ENCODE data around the gene TMEM181. TPM values are rescaled to one million over a fixed set of nuclear protein-coding genes. Genes with fewer than 3 reads are reported as not detected.
"Not testable (repeated sequence)": the region's sequence is repeated elsewhere in the genome, so short reads cannot be mapped to it uniquely, and the experiment has no call there.

Gene TMEM181
- total RNA-seq, 1 donor from 2014 or later: 17.0 TPM

GRCh38 chr6:158649289-158650143, 89.6 kb downstream of the TMEM181 start, which contains the start of gene SYTL3:
Gene SYTL3 (plus strand): TSS chr6:158650054. CDS start chr6:158663269, 13,215 bp downstream.
- H3K4me1 Mint-ChIP-seq (ENCODE audit: low read depth): peaks cover 74% of the 10 kb centered on the region
- peak; percentile 82 for DNase-seq (ENCODE audit: low spot score)
- H3K36me3 Mint-ChIP-seq (ENCODE audit: low read depth): peaks cover 30% of the 10 kb centered on the region
- intact Hi-C loops (cut with micrococcal nuclease): loop anchor here (1.0 to 10.0 kb wide), 14 partner anchors 38 to 1792 kb away; partner anchors contain the start of genes GTF2H5, SERAC1 and TMEM181
- H3K27me3 Mint-ChIP-seq (ENCODE audit: insufficient read depth): no peaks in the 10 kb centered on the region
- H3K4me3 Mint-ChIP-seq: peak within 1 kb of the TSS; percentile 87
- peak within 1 kb of the TSS; percentile 93 for H3K27ac Mint-ChIP-seq
- H3K9me3 Mint-ChIP-seq: no peaks in the 10 kb centered on the region

- not testable (repeated sequence) for H3K9me3 Mint-ChIP-seq; H3K27me3 Mint-ChIP-seq (ENCODE audit: insufficient read depth); DNase-seq (ENCODE audit: low spot score)
- Mint-ChIP-seq H3K36me3 (ENCODE audit: low read depth) (peaks cover 54% of the 10 kb centered on the region), H3K4me1 (ENCODE audit: low read depth) (peaks cover 67% of the 10 kb centered on the region), H3K27ac (peak overlapping the region; percentile 97), H3K4me3 (peak overlapping the region; percentile 87)
- intact Hi-C loops (cut with micrococcal nuclease): loop anchor here (2.0 to 5.0 kb wide), 4 partner anchors 69 to 1325 kb away; no protein-coding TSS in a partner anchor
These were observed 92.3 kb downstream of the TMEM181 start for GRCh38 chr6:158651981-158652737.

DNA sequence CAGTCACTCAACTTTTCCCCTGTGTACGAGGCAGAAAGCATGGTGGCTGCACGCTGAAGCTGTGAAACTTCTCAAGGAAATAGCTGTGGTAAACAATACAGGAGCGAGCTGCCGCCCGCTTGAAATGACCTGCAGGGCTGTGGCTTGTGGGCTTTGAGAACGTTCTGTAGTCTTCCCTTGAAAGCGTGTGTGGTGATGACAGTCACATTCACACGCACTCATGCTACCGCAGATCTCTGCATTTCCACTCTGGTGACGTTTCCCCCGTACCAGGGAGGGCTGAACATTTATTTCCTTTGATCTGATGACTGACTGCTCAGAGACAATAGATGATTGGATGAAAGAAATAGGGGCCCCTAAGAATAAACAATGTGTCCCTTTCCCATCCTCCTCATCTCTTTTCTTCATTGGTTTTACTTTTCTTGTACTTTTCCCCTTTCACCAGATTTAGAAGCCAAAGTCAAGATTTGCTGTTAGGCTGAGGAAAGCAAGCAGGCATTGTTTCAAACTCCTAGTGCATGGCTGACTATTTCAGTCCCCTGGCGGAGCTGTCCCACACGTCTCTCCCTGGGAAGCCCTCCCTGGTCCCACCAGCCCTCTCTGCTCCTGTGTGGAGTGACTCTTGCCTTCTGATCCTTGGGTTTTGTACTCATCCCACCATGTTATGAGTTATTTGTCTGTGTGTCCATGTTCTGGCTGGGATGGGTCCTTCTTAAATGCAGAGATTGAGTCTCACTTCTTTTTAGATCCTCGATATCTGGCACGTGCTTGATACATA, 93.9 kb downstream of the TMEM181 start:
- Mint-ChIP-seq H3K27me3 (ENCODE audit: insufficient read depth) (no peaks in the 10 kb centered on the region), H3K36me3 (ENCODE audit: low read depth) (peaks cover 54% of the 10 kb centered on the region), H3K4me3 (peak overlapping the region; percentile 86), H3K27ac (peak overlapping the region; percentile 97), H3K4me1 (ENCODE audit: low read depth) (peaks cover 61% of the 10 kb centered on the region), H3K9me3 (no peaks in the 10 kb centered on the region)
- DNase-seq (ENCODE audit: low spot score): peak; percentile 91
- intact Hi-C loops (cut with micrococcal nuclease): loop anchor here (1.0 to 5.0 kb wide), 10 partner anchors 8 to 1324 kb away; partner anchors contain the start of gene TAGAP

GRCh38 chr6:158654498-158654897, 94.6 kb downstream of the TMEM181 start:
- peak overlapping the region; percentile 86 for H3K4me3 Mint-ChIP-seq
- H3K4me1 Mint-ChIP-seq (ENCODE audit: low read depth): peaks cover 61% of the 10 kb centered on the region
- no peak for DNase-seq (ENCODE audit: low spot score)
- H3K36me3 Mint-ChIP-seq (ENCODE audit: low read depth): peaks cover 60% of the 10 kb centered on the region
- H3K9me3 Mint-ChIP-seq: no peaks in the 10 kb centered on the region
- intact Hi-C loops (cut with micrococcal nuclease): loop anchor here (5.0 kb wide), 2 partner anchors 143 to 1323 kb away; no protein-coding TSS in a partner anchor
- H3K27me3 Mint-ChIP-seq (ENCODE audit: insufficient read depth): no peaks in the 10 kb centered on the region
- peak overlapping the region; percentile 97 for H3K27ac Mint-ChIP-seq

DNA sequence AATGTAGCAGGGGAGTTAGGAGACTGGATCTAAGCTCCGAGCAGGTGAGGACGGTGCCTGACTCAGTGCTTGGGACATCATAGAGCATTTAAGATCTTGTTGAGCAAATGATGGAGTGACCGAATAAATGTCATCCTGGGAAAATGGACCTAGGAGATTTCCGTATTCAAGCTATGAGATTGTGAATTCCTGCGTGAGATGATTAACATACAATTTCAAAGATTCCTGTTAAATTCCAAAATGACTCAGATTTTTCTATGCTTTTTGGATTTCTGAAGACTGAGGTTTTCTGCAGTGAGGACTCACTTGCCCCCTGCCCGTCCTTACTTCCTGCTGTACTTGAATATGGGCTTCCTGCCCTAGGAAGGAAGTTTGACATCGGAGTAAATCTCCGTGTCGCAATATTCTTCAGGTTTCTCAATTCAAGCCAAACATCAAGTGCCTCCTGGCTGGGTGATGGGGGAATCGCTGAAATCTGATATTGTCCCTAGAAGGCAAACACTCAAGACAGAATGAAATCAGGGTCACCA, 95.1 kb downstream of the TMEM181 start:
- H3K27ac Mint-ChIP-seq: peak overlapping the region; percentile 97
- DNase-seq (ENCODE audit: low spot score): no peak
- H3K9me3 Mint-ChIP-seq: no peaks in the 10 kb centered on the region
- H3K27me3 Mint-ChIP-seq (ENCODE audit: insufficient read depth): no peaks in the 10 kb centered on the region
- peak overlapping the region; percentile 86 for H3K4me3 Mint-ChIP-seq
- intact Hi-C loops (cut with micrococcal nuclease): loop anchor here (5.0 kb wide), 2 partner anchors 142 to 1322 kb away; no protein-coding TSS in a partner anchor
- peaks cover 63% of the 10 kb centered on the region for H3K4me1 Mint-ChIP-seq (ENCODE audit: low read depth)
- peaks cover 62% of the 10 kb centered on the region for H3K36me3 Mint-ChIP-seq (ENCODE audit: low read depth)

- Mint-ChIP-seq H3K27me3 (ENCODE audit: insufficient read depth) (no peaks in the 10 kb centered on the region), H3K9me3 (no peaks in the 10 kb centered on the region), H3K4me1 (ENCODE audit: low read depth) (peaks cover 69% of the 10 kb centered on the region), H3K36me3 (ENCODE audit: low read depth) (peaks cover 68% of the 10 kb centered on the region), H3K27ac (peak overlapping the region; percentile 97), H3K4me3 (peak overlapping the region; percentile 86)
- intact Hi-C loops (cut with micrococcal nuclease): no loop called here
- no peak for DNase-seq (ENCODE audit: low spot score)
These were observed 95.9 kb downstream of the TMEM181 start for GRCh38 chr6:158655569-158656450.

DNA sequence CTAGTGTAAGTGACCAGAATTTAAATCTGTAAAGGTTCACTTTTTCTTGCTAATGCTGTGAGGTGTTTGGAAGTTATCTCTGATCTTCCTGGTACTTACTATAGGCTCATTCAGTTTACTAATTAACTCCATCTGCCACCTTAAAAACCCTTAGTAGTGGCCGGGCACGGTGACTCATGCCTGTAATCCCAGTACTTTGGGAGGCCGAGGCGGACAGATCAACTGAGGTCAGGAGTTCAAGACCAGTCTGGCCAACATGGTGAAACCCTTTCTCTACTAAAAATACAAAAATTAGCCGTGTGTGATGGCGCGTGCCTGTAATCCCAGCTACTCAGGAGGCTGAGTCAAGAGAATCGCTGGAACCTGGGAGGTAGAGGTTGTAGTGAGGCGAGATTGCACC, 97.1 kb downstream of the TMEM181 start:
- H3K36me3 Mint-ChIP-seq (ENCODE audit: low read depth): peaks cover 68% of the 10 kb centered on the region
- H3K4me3 Mint-ChIP-seq: peak overlapping the region; percentile 42
- H3K4me1 Mint-ChIP-seq (ENCODE audit: low read depth): peaks cover 69% of the 10 kb centered on the region
- DNase-seq (ENCODE audit: low spot score); H3K27me3 Mint-ChIP-seq (ENCODE audit: insufficient read depth); H3K27ac Mint-ChIP-seq; intact Hi-C loops (cut with micrococcal nuclease); H3K9me3 Mint-ChIP-seq: not testable (repeated sequence)

GRCh38 chr6:158660333-158660754, 100.5 kb downstream of the TMEM181 start:
- peaks cover 60% of the 10 kb centered on the region for H3K36me3 Mint-ChIP-seq (ENCODE audit: low read depth)
- no peak overlapping the region for H3K27ac Mint-ChIP-seq
- no peak overlapping the region for H3K4me3 Mint-ChIP-seq
- no peaks in the 10 kb centered on the region for H3K9me3 Mint-ChIP-seq
- DNase-seq (ENCODE audit: low spot score): no peak
- peaks cover 46% of the 10 kb centered on the region for H3K4me1 Mint-ChIP-seq (ENCODE audit: low read depth)
- intact Hi-C loops (cut with micrococcal nuclease): loop anchor here (1.0 kb wide), 1 partner anchor 31 kb away; no protein-coding TSS in a partner anchor
- no peaks in the 10 kb centered on the region for H3K27me3 Mint-ChIP-seq (ENCODE audit: insufficient read depth)

DNA sequence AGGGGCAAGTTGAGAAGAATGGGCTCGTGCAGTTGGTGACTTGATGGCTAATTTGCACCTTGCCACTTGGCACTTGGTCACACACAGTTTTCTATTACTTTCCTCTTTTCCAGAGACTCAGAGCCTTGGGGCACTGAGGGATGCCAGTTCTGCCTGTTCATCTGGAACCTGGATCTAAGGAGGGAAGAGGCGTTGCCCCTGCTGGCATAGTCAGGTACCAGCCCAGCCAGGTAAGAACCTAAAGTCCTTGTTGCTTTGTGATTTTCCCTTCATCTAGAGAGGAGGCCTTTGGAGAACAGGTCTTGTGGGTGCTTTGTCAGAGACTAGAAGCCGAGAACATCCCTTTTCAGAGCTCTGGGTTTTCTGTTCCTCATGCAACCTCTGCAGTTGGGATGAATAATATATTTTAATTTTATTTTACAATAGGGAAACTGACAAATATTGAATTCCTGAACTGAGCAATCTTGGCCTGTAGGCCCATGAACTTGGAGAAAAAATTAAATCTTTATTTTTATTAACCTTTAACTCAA, 101.3 kb downstream of the TMEM181 start:
- no peak overlapping the region for H3K27ac Mint-ChIP-seq
- no peak for DNase-seq (ENCODE audit: low spot score)
- no peak overlapping the region for H3K4me3 Mint-ChIP-seq
- no peaks in the 10 kb centered on the region for H3K27me3 Mint-ChIP-seq (ENCODE audit: insufficient read depth)
- no peaks in the 10 kb centered on the region for H3K9me3 Mint-ChIP-seq
- H3K36me3 Mint-ChIP-seq (ENCODE audit: low read depth): peaks cover 58% of the 10 kb centered on the region
- intact Hi-C loops (cut with micrococcal nuclease): no loop called here
- H3K4me1 Mint-ChIP-seq (ENCODE audit: low read depth): peaks cover 42% of the 10 kb centered on the region

- H3K27ac Mint-ChIP-seq: no peak overlapping the region
- intact Hi-C loops (cut with micrococcal nuclease): no loop called here
- H3K36me3 Mint-ChIP-seq (ENCODE audit: low read depth): peaks cover 63% of the 10 kb centered on the region
- peaks cover 32% of the 10 kb centered on the region for H3K4me1 Mint-ChIP-seq (ENCODE audit: low read depth)
- DNase-seq (ENCODE audit: low spot score): no peak
- no peak overlapping the region for H3K4me3 Mint-ChIP-seq
- no peaks in the 10 kb centered on the region for H3K27me3 Mint-ChIP-seq (ENCODE audit: insufficient read depth)
- H3K9me3 Mint-ChIP-seq: no peaks in the 10 kb centered on the region
These were observed 102.7 kb downstream of the TMEM181 start for GRCh38 chr6:158662607-158662953.

DNA sequence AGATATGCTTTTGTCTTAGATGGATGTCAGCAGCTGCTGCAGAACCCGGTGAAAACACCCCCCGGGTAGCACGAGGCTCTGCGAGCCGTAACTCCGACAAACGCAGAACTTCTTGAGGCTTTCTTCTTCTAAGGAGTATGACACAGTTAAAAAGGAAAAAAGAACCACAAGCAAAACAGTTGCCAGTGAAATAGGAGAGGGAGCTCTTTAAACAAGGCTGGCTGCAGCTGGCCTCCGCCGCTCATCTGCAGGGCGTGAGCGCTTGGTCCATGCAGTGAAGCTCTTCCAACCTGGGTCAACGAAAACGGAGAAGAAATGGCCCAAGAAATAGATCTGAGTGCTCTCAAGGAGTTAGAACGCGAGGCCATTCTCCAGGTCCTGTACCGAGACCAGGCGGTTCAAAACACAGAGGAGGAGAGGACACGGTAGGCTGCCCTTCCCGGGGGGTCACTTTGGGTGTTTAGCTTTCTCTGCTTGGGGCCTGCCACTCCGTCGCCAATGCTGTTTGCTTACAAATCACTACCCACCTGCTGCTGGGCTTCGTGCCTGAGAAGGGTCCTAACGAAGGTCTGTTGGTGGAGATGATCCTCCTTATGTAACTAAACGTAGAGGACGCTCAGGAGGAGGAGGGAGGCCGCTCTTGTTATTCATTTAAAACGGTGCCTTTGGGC, 103.2 kb downstream of the TMEM181 start:
- Mint-ChIP-seq H3K27me3 (ENCODE audit: insufficient read depth) (no peaks in the 10 kb centered on the region), H3K27ac (peak overlapping the region; percentile 12), H3K4me1 (ENCODE audit: low read depth) (peaks cover 31% of the 10 kb centered on the region), H3K9me3 (no peaks in the 10 kb centered on the region), H3K36me3 (ENCODE audit: low read depth) (peaks cover 64% of the 10 kb centered on the region), H3K4me3 (peak overlapping the region; percentile 37)
- intact Hi-C loops (cut with micrococcal nuclease): no loop called here
- no peak for DNase-seq (ENCODE audit: low spot score)

Measured in activated T-helper 1 cell treated with anti-CD3 and anti-CD28 coated beads, Interleukin-12 subunit alpha, Interleukin-12 subunit beta, Interleukin-2, Interleukin-4 antibody, amounts not matched to agents 30 ng/mL and 10 ng/mL and 1 ng/mL, durations not matched to agents 14 hours and 24 hours and 36 hours (primary cell).